Umbilical cord (tissue), 2 donors: Measurements from ENCODE around the gene VTI1A. TPM values are rescaled to one million over a fixed set of nuclear protein-coding genes. Genes with fewer than 3 reads are reported as not detected.
"Not testable (repeated sequence)": the region's sequence is repeated elsewhere in the genome, so short reads cannot be mapped to it uniquely, and the experiment has no call there.

Source experiments
- DNase-seq: peaks from one replicate; pipeline ENCODE4 v3.0.0-alpha.2; 2015; ENCODE audit warnings: low spot score
- total RNA-seq: library from RNA; depleted of rRNA; stranded (reverse); fragments of >200 nt; gene quantifications from one replicate; pipeline ENCODE4 v1.2.3, GENCODE V29; 2014; ENCODE audit warnings: low replicate concordance; ENCODE audit not compliant: insufficient read depth

The VTI1A gene
- total RNA-seq, 1 donor from 2014 or later, result 21.9 TPM

GRCh38 chr10:112585960-112586359, 138.9 kb downstream of the VTI1A start:
- DNase-seq, result peak; percentile 5

GRCh38 chr10:112587729-112588128, 140.7 kb downstream of the VTI1A start:
- DNase-seq, result peak; percentile 27

GRCh38 chr10:112588225-112588990, 141.4 kb downstream of the VTI1A start:
- no peak for DNase-seq

- no peak for DNase-seq
Measured at GRCh38 chr10:112589081-112589480, 142.1 kb downstream of the VTI1A start.

- DNase-seq, result not testable (repeated sequence)
Measured at GRCh38 chr10:112590786-112591185, 143.8 kb downstream of the VTI1A start.

- no peak for DNase-seq
Measured at GRCh38 chr10:112593023-112593422, 146.0 kb downstream of the VTI1A start.

GRCh38 chr10:112601214-112602090, 154.4 kb downstream of the VTI1A start:
- no peak for DNase-seq

GRCh38 chr10:112603062-112603461, 156.0 kb downstream of the VTI1A start:
- no peak for DNase-seq

GRCh38 chr10:112605063-112605462, 158.0 kb downstream of the VTI1A start:
- DNase-seq, result no peak

GRCh38 chr10:112607506-112607905, 160.5 kb downstream of the VTI1A start:
- no peak for DNase-seq

GRCh38 chr10:112613620-112614019, 166.6 kb downstream of the VTI1A start:
- no peak for DNase-seq

- DNase-seq, result no peak
Measured at GRCh38 chr10:112614072-112614471, 167.1 kb downstream of the VTI1A start.

GRCh38 chr10:112614586-112614985, 167.6 kb downstream of the VTI1A start:
- DNase-seq, result no peak

- no peak for DNase-seq
Measured at GRCh38 chr10:112615269-112615668, 168.3 kb downstream of the VTI1A start.

GRCh38 chr10:112616647-112617046, 169.6 kb downstream of the VTI1A start:
- DNase-seq, result no peak

GRCh38 chr10:112618814-112619213, 171.8 kb downstream of the VTI1A start:
- no peak for DNase-seq

GRCh38 chr10:112619556-112619955, 172.5 kb downstream of the VTI1A start:
- DNase-seq, result no peak

GRCh38 chr10:112622786-112623185, 175.8 kb downstream of the VTI1A start:
- peak; percentile 6 for DNase-seq

- no peak for DNase-seq
Measured at GRCh38 chr10:112624546-112625048, 177.6 kb downstream of the VTI1A start.

- peak; percentile 66 for DNase-seq
Measured at GRCh38 chr10:112628951-112629609, 182.1 kb downstream of the VTI1A start.

- DNase-seq, result no peak
Measured at GRCh38 chr10:112631501-112632400, 184.7 kb downstream of the VTI1A start.
